GM23338 (cell line): ENCODE results near the gene TNNT2. TPM values are rescaled to one million over a fixed set of nuclear protein-coding genes. Genes with fewer than 3 reads are reported as not detected.

Experiments
- ATAC-seq: fragments of 200-7000 bp; cut with Tn5 transposase; 3 replicates; pipeline ENCODE4 v1.9.1; 2020
- DNase-seq: peaks from one replicate; pipeline ENCODE4 v3.0.0-alpha.2; 2015; ENCODE audit warnings: low spot score
- H2AFZ ChIP-seq: fragments of 200-600 bp; sonication (generic); 2 replicates; pipeline ENCODE4 v1.8.0; 2016; ENCODE audit warnings: antibody characterized with exemption, mild to moderate bottlenecking, moderate library complexity
- H3F3A ChIP-seq: fragments of 200-600 bp; sonication (generic); replicated peaks from 2 replicates; pipeline ENCODE4 v1.8.0; 2017; ENCODE audit warnings: antibody characterized with exemption, mixed run types, low read depth
- H3K27ac ChIP-seq: fragments of 200-600 bp; sonication (generic); 2 replicates; pipeline ENCODE4 v1.6.1; 2016; ENCODE audit warnings: low read depth
- H3K27me3 ChIP-seq: fragments of 200-600 bp; sonication (generic); 2 replicates; pipeline ENCODE4 v1.8.0; 2016; ENCODE audit warnings: mild to moderate bottlenecking, mixed run types, moderate library complexity; ENCODE audit not compliant: insufficient read depth
- H3K36me3 ChIP-seq: fragments of 200-600 bp; sonication (generic); 2 replicates; pipeline ENCODE4 v1.8.0; 2016; ENCODE audit warnings: mild to moderate bottlenecking; ENCODE audit not compliant: insufficient read depth
- H3K4me1 ChIP-seq: fragments of 200-600 bp; sonication (generic); 2 replicates; pipeline ENCODE4 v1.8.0; 2016; ENCODE audit warnings: mild to moderate bottlenecking, moderate library complexity; ENCODE audit not compliant: insufficient read depth
- H3K4me2 ChIP-seq: fragments of 200-600 bp; sonication (generic); 2 replicates; pipeline ENCODE4 v1.7.1; 2017; ENCODE audit warnings: mixed run types
- H3K4me3 ChIP-seq: fragments of 200-600 bp; sonication (generic); 2 replicates; pipeline ENCODE4 v1.6.1; 2016; ENCODE audit warnings: mixed run types
- H3K79me2 ChIP-seq: fragments of 200-600 bp; sonication (generic); replicated peaks from 2 replicates; pipeline ENCODE4 v1.8.0; 2017; ENCODE audit warnings: mild to moderate bottlenecking; ENCODE audit not compliant: insufficient read depth
- H3K9me2 ChIP-seq: fragments of 200-600 bp; sonication (generic); 2 replicates; pipeline ENCODE4 v1.8.0; 2017; ENCODE audit not compliant: insufficient read depth
- H4K20me1 ChIP-seq: fragments of 200-600 bp; sonication (generic); replicated peaks from 2 replicates; pipeline ENCODE4 v1.8.0; 2017; ENCODE audit warnings: mild to moderate bottlenecking; ENCODE audit not compliant: insufficient read depth
- H3K27ac Mint-ChIP-seq: 2 replicates; pipeline ENCODE4 v1.8.0; 2020; ENCODE audit warnings: inconsistent platforms, mild to moderate bottlenecking, moderate library complexity, mixed read lengths
- H3K27me3 Mint-ChIP-seq: 3 replicates; pipeline ENCODE4 v1.8.0; 2022; ENCODE audit warnings: low read depth, mild to moderate bottlenecking, moderate library complexity, mixed read lengths, inconsistent platforms; ENCODE audit not compliant: insufficient read depth, poor library complexity
- H3K36me3 Mint-ChIP-seq: 3 replicates; pipeline ENCODE4 v1.8.0; 2021; ENCODE audit warnings: low read depth, mild to moderate bottlenecking, inconsistent platforms, moderate library complexity, mixed read lengths
- H3K4me1 Mint-ChIP-seq: 3 replicates; pipeline ENCODE4 v1.8.0; 2020; ENCODE audit warnings: mild to moderate bottlenecking, inconsistent platforms, mixed read lengths
- H3K4me3 Mint-ChIP-seq: 3 replicates; pipeline ENCODE4 v1.8.0; 2021; ENCODE audit warnings: moderate library complexity, mild to moderate bottlenecking, inconsistent platforms, mixed read lengths
- H3K9me3 Mint-ChIP-seq: 3 replicates; pipeline ENCODE4 v1.8.0; 2020; ENCODE audit warnings: moderate library complexity, mild to moderate bottlenecking, inconsistent platforms, mixed read lengths
- CREB1 ChIP-seq: fragments of 250-450 bp; sonication (Bioruptor Pico); IDR thresholded peaks from 2 replicates; pipeline ENCODE4 v1.5.0; 2020; ENCODE audit warnings: low read depth, mild to moderate bottlenecking, moderate library complexity
- ETS1 ChIP-seq: IDR thresholded peaks from 2 replicates; pipeline ENCODE4 v1.6.1; 2016; ENCODE audit warnings: antibody characterized with exemption
- EZH2 ChIP-seq: fragments of 200-600 bp; sonication (generic); IDR thresholded peaks from one replicate; pipeline ENCODE4 v1.8.0; 2017; ENCODE audit warnings: antibody characterized with exemption, mild to moderate bottlenecking, low read depth; ENCODE audit not compliant: unreplicated experiment
- JUNB ChIP-seq: IDR thresholded peaks from one replicate; pipeline ENCODE4 v1.6.1; 2016; ENCODE audit warnings: antibody characterized with exemption; ENCODE audit not compliant: unreplicated experiment
- NANOG ChIP-seq: IDR thresholded peaks from 2 replicates; pipeline ENCODE4 v1.6.1; 2016; ENCODE audit warnings: antibody characterized with exemption, borderline replicate concordance
- POLR2AphosphoS5 ChIP-seq: IDR thresholded peaks from 2 replicates; pipeline ENCODE4 v1.6.1; 2016; ENCODE audit warnings: antibody characterized with exemption, low read depth
- REST ChIP-seq: IDR thresholded peaks from one replicate; pipeline ENCODE4 v1.6.1; 2018; ENCODE audit warnings: antibody characterized with exemption; ENCODE audit not compliant: unreplicated experiment
- STAT1 ChIP-seq: IDR thresholded peaks from one replicate; pipeline ENCODE4 v1.6.1; 2016; ENCODE audit warnings: antibody characterized with exemption; ENCODE audit not compliant: unreplicated experiment
- ZNF114 ChIP-seq: fragments of 250-450 bp; sonication (Bioruptor Pico); IDR thresholded peaks from 2 replicates; pipeline ENCODE4 v1.5.0; 2020; ENCODE audit warnings: mild to moderate bottlenecking, moderate library complexity
- ZNF331 ChIP-seq: fragments of 250-450 bp; sonication (Bioruptor Pico); IDR thresholded peaks from 2 replicates; pipeline ENCODE4 v1.5.0; 2020; ENCODE audit warnings: low read depth, mild to moderate bottlenecking, moderate library complexity
- polyA plus RNA-seq: library from polyadenylated mRNA; unstranded; fragments of >200 nt; fragmentation: Nextera tagmentation; extraction: Ambion mirVana; gene quantifications from 2 replicates; pipeline ENCODE4 v1.2.1, GENCODE V29; 2016
- total RNA-seq: library from RNA; depleted of rRNA; stranded (reverse); fragments of >200 nt; shearing (Covaris generic); gene quantifications from 2 replicates; pipeline ENCODE4 v1.2.3, GENCODE V29; 2014
- TF ChIP-seq, protein P1 (sequence below): fragments of 250-450 bp; sonication (Bioruptor Pico); IDR thresholded peaks from 2 replicates; pipeline ENCODE4 v1.5.0; 2020; ENCODE audit warnings: mild to moderate bottlenecking, moderate library complexity

Gene TNNT2
- total and polyA plus RNA-seq, 2 experiments from 2014 or later: 7.5 to 19.1 TPM

DNA sequence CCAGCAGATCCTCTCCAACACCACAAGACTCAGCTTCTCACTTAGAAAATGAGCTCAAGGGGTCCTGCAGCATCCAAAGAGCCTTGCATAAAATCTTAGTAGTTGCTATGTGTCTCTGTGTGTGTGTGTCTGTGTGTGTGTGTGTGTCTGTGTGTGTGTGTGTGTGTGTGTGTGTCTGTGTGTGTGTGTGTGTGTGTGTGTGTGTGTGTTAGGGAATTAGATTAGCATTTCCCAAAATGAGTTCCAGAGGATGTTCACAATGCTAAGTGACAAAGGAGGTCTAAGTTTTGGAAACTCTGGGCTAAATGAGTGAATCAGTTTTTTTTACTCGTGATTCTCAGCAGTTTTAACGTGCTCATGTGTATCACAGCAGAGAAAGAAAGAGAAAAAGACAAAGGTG is 30.5 kb downstream of the TNNT2 start:
- no peaks in the 10 kb centered on the region for H3K27me3 ChIP-seq
- Mint-ChIP-seq H3K9me3 (no peaks in the 10 kb centered on the region; the same call in 2 of the 3 replicates), H3K4me3 (peak overlapping the region; percentile 16; the same call in 2 of the 3 replicates), H3K4me1 (peaks cover 37% of the 10 kb centered on the region), H3K27ac (peak overlapping the region; percentile 26), H3K27me3 (peaks cover 10% of the 10 kb centered on the region), H3K36me3 (no peaks in the 10 kb centered on the region)
- peak overlapping the region; percentile 85; the same call in 1 of the 2 replicates for H3K27ac ChIP-seq
- no peaks in the 10 kb centered on the region for H3K79me2 ChIP-seq
- no peaks in the 10 kb centered on the region for H4K20me1 ChIP-seq
- peaks cover 19% of the 10 kb centered on the region for H3K4me1 ChIP-seq
- peak overlapping the region; percentile 73 for H3K4me2 ChIP-seq
- ATAC-seq (no peak), DNase-seq (no peak)
- H3K9me2 ChIP-seq: peaks cover 6% of the 10 kb centered on the region; the same call in 1 of the 2 replicates
- TF ChIP-seq ZNF331 (CRISPR knock-in tag) (no peak), EZH2 (no peak), JUNB (no peak), STAT1 (no peak), ZNF114 (CRISPR knock-in tag) (no peak), NANOG (no peak), POLR2AphosphoS5 (no peak), REST (no peak), CREB1 (CRISPR knock-in tag) (no peak), ETS1 (no peak)
- TF ChIP-seq, protein P1, sequence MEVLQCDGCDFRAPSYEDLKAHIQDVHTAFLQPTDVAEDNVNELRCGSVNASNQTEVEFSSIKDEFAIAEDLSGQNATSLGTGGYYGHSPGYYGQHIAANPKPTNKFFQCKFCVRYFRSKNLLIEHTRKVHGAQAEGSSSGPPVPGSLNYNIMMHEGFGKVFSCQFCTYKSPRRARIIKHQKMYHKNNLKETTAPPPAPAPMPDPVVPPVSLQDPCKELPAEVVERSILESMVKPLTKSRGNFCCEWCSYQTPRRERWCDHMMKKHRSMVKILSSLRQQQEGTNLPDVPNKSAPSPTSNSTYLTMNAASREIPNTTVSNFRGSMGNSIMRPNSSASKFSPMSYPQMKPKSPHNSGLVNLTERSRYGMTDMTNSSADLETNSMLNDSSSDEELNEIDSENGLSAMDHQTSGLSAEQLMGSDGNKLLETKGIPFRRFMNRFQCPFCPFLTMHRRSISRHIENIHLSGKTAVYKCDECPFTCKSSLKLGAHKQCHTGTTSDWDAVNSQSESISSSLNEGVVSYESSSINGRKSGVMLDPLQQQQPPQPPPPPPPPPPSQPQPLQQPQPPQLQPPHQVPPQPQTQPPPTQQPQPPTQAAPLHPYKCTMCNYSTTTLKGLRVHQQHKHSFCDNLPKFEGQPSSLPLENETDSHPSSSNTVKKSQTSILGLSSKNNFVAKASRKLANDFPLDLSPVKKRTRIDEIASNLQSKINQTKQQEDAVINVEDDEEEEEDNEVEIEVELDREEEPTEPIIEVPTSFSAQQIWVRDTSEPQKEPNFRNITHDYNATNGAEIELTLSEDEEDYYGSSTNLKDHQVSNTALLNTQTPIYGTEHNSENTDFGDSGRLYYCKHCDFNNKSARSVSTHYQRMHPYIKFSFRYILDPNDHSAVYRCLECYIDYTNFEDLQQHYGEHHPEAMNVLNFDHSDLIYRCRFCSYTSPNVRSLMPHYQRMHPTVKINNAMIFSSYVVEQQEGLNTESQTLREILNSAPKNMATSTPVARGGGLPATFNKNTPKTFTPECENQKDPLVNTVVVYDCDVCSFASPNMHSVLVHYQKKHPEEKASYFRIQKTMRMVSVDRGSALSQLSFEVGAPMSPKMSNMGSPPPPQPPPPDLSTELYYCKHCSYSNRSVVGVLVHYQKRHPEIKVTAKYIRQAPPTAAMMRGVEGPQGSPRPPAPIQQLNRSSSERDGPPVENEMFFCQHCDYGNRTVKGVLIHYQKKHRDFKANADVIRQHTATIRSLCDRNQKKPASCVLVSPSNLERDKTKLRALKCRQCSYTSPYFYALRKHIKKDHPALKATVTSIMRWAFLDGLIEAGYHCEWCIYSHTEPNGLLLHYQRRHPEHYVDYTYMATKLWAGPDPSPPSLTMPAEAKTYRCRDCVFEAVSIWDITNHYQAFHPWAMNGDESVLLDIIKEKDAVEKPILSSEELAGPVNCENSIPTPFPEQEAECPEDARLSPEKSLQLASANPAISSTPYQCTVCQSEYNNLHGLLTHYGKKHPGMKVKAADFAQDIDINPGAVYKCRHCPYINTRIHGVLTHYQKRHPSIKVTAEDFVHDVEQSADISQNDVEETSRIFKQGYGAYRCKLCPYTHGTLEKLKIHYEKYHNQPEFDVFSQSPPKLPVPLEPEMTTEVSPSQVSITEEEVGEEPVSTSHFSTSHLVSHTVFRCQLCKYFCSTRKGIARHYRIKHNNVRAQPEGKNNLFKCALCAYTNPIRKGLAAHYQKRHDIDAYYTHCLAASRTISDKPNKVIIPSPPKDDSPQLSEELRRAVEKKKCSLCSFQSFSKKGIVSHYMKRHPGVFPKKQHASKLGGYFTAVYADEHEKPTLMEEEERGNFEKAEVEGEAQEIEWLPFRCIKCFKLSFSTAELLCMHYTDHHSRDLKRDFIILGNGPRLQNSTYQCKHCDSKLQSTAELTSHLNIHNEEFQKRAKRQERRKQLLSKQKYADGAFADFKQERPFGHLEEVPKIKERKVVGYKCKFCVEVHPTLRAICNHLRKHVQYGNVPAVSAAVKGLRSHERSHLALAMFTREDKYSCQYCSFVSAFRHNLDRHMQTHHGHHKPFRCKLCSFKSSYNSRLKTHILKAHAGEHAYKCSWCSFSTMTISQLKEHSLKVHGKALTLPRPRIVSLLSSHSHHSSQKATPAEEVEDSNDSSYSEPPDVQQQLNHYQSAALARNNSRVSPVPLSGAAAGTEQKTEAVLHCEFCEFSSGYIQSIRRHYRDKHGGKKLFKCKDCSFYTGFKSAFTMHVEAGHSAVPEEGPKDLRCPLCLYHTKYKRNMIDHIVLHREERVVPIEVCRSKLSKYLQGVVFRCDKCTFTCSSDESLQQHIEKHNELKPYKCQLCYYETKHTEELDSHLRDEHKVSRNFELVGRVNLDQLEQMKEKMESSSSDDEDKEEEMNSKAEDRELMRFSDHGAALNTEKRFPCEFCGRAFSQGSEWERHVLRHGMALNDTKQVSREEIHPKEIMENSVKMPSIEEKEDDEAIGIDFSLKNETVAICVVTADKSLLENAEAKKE (CRISPR knock-in tag): no peak
- no peak overlapping the region; the same call in 1 of the 2 replicates for H3K4me3 ChIP-seq
- no peaks in the 10 kb centered on the region; the same call in 1 of the 2 replicates for H3K36me3 ChIP-seq
- peaks cover 4% of the 10 kb centered on the region; the same call in 1 of the 2 replicates for H3F3A ChIP-seq
- H2AFZ ChIP-seq: peak overlapping the region; percentile 70
